H1 (cell line): ENCODE measurements around the gene TACC2. TPM values are rescaled to one million over a fixed set of nuclear protein-coding genes. Genes with fewer than 3 reads are reported as not detected.

ENCODE experiments used
- CTCF ChIA-PET: fragments of 300-600 bp; sonication (Branson Sonifier 250); formaldehyde crosslinking; loops from one replicate; lab custom pipeline; 2021; ENCODE audit not compliant: partially characterized antibody; lab: Charles Lee
- POLR2A ChIA-PET: fragments of 300-600 bp; sonication (Branson Sonifier 250); formaldehyde crosslinking; loops from one replicate; lab custom pipeline; 2021; ENCODE audit warnings: inconsistent platforms; ENCODE audit not compliant: partially characterized antibody; lab: Charles Lee
- DNase-seq, 2 experiments: peaks; one replicate each; pipeline versions ENCODE4 v3.0.0 to v3.0.0-alpha.2; 2010 to 2022; ENCODE audit warnings: low spot score in 2 of 2, low read depth in 1 of 2, mixed read lengths in 1 of 2
- FAIRE-seq: peaks from 2 replicates; lab custom pipeline; 2011; peaks lifted over from hg19 to GRCh38; lab: Jason Lieb, UNC
- H2AFZ ChIP-seq: 2 replicates; pipeline ENCODE4 v1.8.1; 2012; ENCODE audit warnings: low read length, inconsistent platforms
- H2AK5ac ChIP-seq: 2 replicates; pipeline ENCODE4 v1.6.1; 2013; ENCODE audit warnings: low read depth, low read length
- H2BK120ac ChIP-seq: replicated peaks from 2 replicates; pipeline ENCODE3; 2013; ENCODE audit warnings: low read depth, low read length, inconsistent platforms
- H2BK12ac ChIP-seq: 2 replicates; pipeline ENCODE4 v1.6.1; 2013; ENCODE audit warnings: low read depth, low read length
- H2BK15ac ChIP-seq: 2 replicates; pipeline ENCODE4 v1.6.1; 2013; ENCODE audit warnings: low read length
- H2BK20ac ChIP-seq: 2 replicates; pipeline ENCODE4 v1.6.1; 2013; ENCODE audit warnings: low read length
- H2BK5ac ChIP-seq: 2 replicates; pipeline ENCODE4 v1.6.1; 2013; ENCODE audit warnings: low read depth, low read length
- H3K14ac ChIP-seq: 2 replicates; pipeline ENCODE4 v1.6.1; 2013; ENCODE audit warnings: inconsistent platforms; ENCODE audit not compliant: insufficient read length
- H3K18ac ChIP-seq: 2 replicates; pipeline ENCODE4 v1.6.1; 2013; ENCODE audit warnings: low read length; ENCODE audit errors: extremely low read depth
- H3K23ac ChIP-seq: 2 replicates; pipeline ENCODE4 v1.6.1; 2013; ENCODE audit warnings: inconsistent platforms; ENCODE audit not compliant: insufficient read length
- H3K23me2 ChIP-seq: 2 replicates; pipeline ENCODE4 v1.6.1; 2013; ENCODE audit warnings: low read depth, low read length
- H3K27ac ChIP-seq: 2 replicates; pipeline ENCODE4 v1.6.1; 2011; ENCODE audit warnings: low read depth, low read length, inconsistent platforms
- H3K27me3 ChIP-seq, 4 experiments: replicated peaks in 1 of 4; 1 replicate in 1 of 4; 2 replicates in 3 of 4; pipeline versions ENCODE4 v1.6.1 to v1.8.1; 2011 to 2013; ENCODE audit warnings: low read length in 3 of 4, mild to moderate bottlenecking in 3 of 4, inconsistent platforms in 2 of 4, mixed read lengths in 2 of 4, moderate library complexity in 1 of 4; ENCODE audit not compliant: control insufficient read depth in 3 of 4, insufficient read depth in 3 of 4; ENCODE audit errors: extremely low read depth in 1 of 4
- H3K36me3 ChIP-seq, 4 experiments: 2 replicates each; pipeline versions ENCODE4 v1.6.1 to v1.8.1; 2011 to 2013; ENCODE audit warnings: mild to moderate bottlenecking in 4 of 4, low read length in 3 of 4, moderate library complexity in 2 of 4, control low read depth in 1 of 4, inconsistent platforms in 1 of 4; ENCODE audit not compliant: insufficient read depth in 4 of 4, control insufficient read depth in 2 of 4
- H3K4ac ChIP-seq: replicated peaks from 2 replicates; pipeline ENCODE3; 2013; ENCODE audit warnings: low read length, low read depth, mixed read lengths, inconsistent platforms; ENCODE audit not compliant: insufficient read length
- H3K4me1 ChIP-seq, 4 experiments: replicated peaks in 1 of 4; 1 replicate in 1 of 4; 2 replicates in 3 of 4; pipeline versions ENCODE4 v1.6.1 to v1.8.1; 2011 to 2013; ENCODE audit warnings: low read length in 3 of 4, inconsistent platforms in 2 of 4, mixed read lengths in 1 of 4; ENCODE audit not compliant: insufficient read depth in 4 of 4, control insufficient read depth in 3 of 4
- H3K4me2 ChIP-seq, 2 experiments: 2 replicates each; pipeline versions ENCODE4 v1.6.1 to v1.8.1; 2011 to 2013; ENCODE audit warnings: low read depth in 2 of 2, low read length in 2 of 2, control low read depth in 1 of 2, inconsistent platforms in 1 of 2, mild to moderate bottlenecking in 1 of 2; ENCODE audit not compliant: insufficient read depth in 1 of 2
- H3K4me3 ChIP-seq, 4 experiments: fragments of 200-600, 300-600 bp in 1 of 4; sonication (generic), shearing (Covaris generic), sonication (Bioruptor Twin) in 1 of 4; 2 replicates each; pipeline versions ENCODE4 v1.5.1 to v1.8.1; 2011 to 2016; ENCODE audit warnings: low read length in 4 of 4, low read depth in 3 of 4, control low read depth in 2 of 4, inconsistent platforms in 2 of 4, mild to moderate bottlenecking in 2 of 4, mixed read lengths in 1 of 4, moderate library complexity in 1 of 4; ENCODE audit not compliant: insufficient read depth in 2 of 4; ENCODE audit errors: extremely low read depth in 1 of 4
- H3K56ac ChIP-seq: replicated peaks from 2 replicates; pipeline ENCODE3; 2013; ENCODE audit warnings: low read depth, mild to moderate bottlenecking, mixed read lengths, low read length, inconsistent platforms; ENCODE audit not compliant: insufficient read length
- H3K79me1 ChIP-seq: 2 replicates; pipeline ENCODE4 v1.6.1; 2013; ENCODE audit warnings: low read depth, low read length, control low read depth
- H3K79me2 ChIP-seq, 2 experiments: 2 replicates each; pipeline versions ENCODE4 v1.6.1 to v1.8.1; 2012 to 2013; ENCODE audit warnings: low read length in 2 of 2, mild to moderate bottlenecking in 2 of 2, inconsistent platforms in 1 of 2; ENCODE audit not compliant: insufficient read depth in 2 of 2, control insufficient read depth in 1 of 2
- H3K9ac ChIP-seq, 4 experiments: replicated peaks in 1 of 4; 1 replicate in 1 of 4; 2 replicates in 3 of 4; pipeline versions ENCODE4 v1.6.1 to v1.8.1; 2011 to 2013; ENCODE audit warnings: low read depth in 3 of 4, low read length in 3 of 4, control low read depth in 2 of 4, mild to moderate bottlenecking in 2 of 4, moderate library complexity in 2 of 4, inconsistent platforms in 1 of 4; ENCODE audit errors: extremely low read depth in 1 of 4
- H3K9me3 ChIP-seq, 2 experiments: 2 replicates each; pipeline versions ENCODE4 v1.6.1 to v1.8.1; 2012 to 2013; ENCODE audit warnings: mild to moderate bottlenecking in 2 of 2, moderate library complexity in 2 of 2, control low read depth in 1 of 2, inconsistent platforms in 1 of 2, low read depth in 1 of 2, low read length in 1 of 2, mixed read lengths in 1 of 2; ENCODE audit not compliant: insufficient read depth in 2 of 2
- H4K20me1 ChIP-seq, 2 experiments: replicated peaks in 1 of 2; 2 replicates each; pipeline versions ENCODE3 to v1.8.1; 2011 to 2013; ENCODE audit warnings: inconsistent platforms in 2 of 2, low read length in 2 of 2, mild to moderate bottlenecking in 1 of 2; ENCODE audit not compliant: insufficient read depth in 2 of 2, control insufficient read depth in 1 of 2
- H4K5ac ChIP-seq: 2 replicates; pipeline ENCODE4 v1.6.1; 2013; ENCODE audit warnings: low read length, low read depth, mixed read lengths, inconsistent platforms; ENCODE audit not compliant: insufficient read length
- H4K8ac ChIP-seq: 2 replicates; pipeline ENCODE4 v1.8.0; 2013; ENCODE audit warnings: mild to moderate bottlenecking, moderate library complexity, low read length, inconsistent platforms; ENCODE audit not compliant: insufficient read depth; ENCODE audit errors: extremely low read depth
- H4K91ac ChIP-seq: replicated peaks from 2 replicates; pipeline ENCODE3; 2013; ENCODE audit warnings: low read length, mixed read lengths, inconsistent platforms; ENCODE audit not compliant: insufficient read length
- CBX5 ChIP-seq: fragments of 300-800, 300-1000 bp; sonication (generic); IDR thresholded peaks from 2 replicates; pipeline ENCODE4 v1.7.1; 2016; ENCODE audit warnings: antibody characterized with exemption, low read length, low read depth
- TEAD4 ChIP-seq: IDR thresholded peaks from 2 replicates; pipeline ENCODE4 v1.6.1; 2012; ENCODE audit warnings: low read depth, low read length, inconsistent platforms, mixed read lengths
- WGBS, 2 experiments: shearing (Covaris generic) in 1 of 2; methylation state at CpG; one replicate each; pipeline versions ENCODE4 v1.1.6 to v1.1.7; 2013 to 2015; ENCODE audit warnings: low lambda C conversion rate in 2 of 2, mixed read lengths in 2 of 2, inconsistent platforms in 1 of 2, low coverage in 1 of 2, missing lambda C conversion rate in 1 of 2; ENCODE audit not compliant: insufficient replicate concordance in 2 of 2, insufficient coverage in 1 of 2, insufficient read length in 1 of 2; ENCODE audit errors: extremely low coverage in 1 of 2, missing lambda C conversion rate in 1 of 2; 5-methylcytosine and 5-hydroxymethylcytosine counted together
- polyA plus RNA-seq, 7 experiments: library from polyadenylated mRNA; depleted of rRNA in 3 of 7; stranded (reverse) in 5 of 7; unstranded in 2 of 7; fragments of >200 nt in 5 of 7; fragments of 200-250 nt in 2 of 7; gene quantifications; 1 replicate in 5 of 7; 2 replicates in 1 of 7; 4 replicates in 1 of 7; pipeline versions ENCODE4 v1.2.1 to v1.2.3, GENCODE V29; 2011 to 2013; ENCODE audit warnings: missing spikeins in 2 of 7, mixed read lengths in 2 of 7
- total RNA-seq: library from RNA; stranded (reverse); fragmentation: NEBNext Ultra II Directional; extraction: Animal tissue kit (Norgen Biotek cat#: 25700); gene quantifications from 2 replicates; pipeline ENCODE4 v1.2.1, GENCODE V29; 2021

The TACC2 gene
- total and polyA plus RNA-seq, 2 of the 8 experiments (the other 6 are each of a cell fraction or from before 2014, with no cell fraction given), result 21.2 to 46.6 TPM

DNA sequence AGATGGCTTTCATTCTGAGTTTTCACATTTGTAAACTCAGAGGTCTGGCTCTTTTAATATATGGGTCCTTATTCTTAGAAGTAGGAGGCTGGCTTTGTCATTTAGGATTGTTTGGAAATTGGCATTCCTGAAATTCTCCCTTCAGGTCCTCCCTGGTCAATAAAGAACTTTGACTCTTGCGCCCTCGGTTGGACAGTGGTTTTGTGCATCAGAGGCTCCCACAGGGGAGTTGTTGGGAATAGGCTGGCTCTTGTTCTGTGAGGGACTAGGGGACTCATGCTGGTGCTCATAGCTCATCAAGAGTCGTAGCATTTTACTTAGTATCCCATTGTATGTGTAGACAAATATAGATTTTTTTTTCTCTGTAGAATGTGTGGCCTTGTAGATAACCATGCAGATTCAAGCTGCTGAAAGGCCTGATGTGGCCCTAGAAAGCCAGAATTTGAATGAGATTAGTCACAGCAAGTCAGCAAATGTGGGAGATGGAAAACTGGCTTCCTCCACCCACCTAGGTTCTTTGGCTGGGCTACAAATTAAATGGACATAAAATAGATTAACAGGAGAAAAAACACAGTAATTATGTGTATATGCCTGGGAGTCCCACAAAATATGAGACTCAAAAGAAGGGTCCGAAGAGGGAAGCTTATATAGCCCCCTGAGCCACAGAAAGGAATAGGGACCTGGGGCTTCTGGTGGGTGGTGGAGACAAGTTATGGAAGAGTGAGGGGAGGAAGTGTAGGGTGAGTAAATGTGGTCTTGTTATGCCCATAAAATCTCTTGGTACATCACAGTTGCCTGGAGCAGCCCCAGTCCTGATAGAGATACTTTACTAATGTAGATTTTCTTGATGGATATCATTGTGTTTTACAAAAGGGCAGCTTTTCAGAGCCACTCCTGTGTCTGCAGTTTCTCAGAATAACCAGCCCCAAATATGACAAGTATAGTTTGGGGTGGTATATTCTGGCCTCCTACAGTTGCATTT lies 187.6 kb downstream of the TACC2 start:
- Histone ChIP-seq H2BK12ac (peak overlapping the region; percentile 27; the same call in 1 of the 2 replicates), H3K79me1 (peaks cover 23% of the 10 kb centered on the region), H3K9ac (no peak overlapping the region), H3K23me2 (no peaks in the 10 kb centered on the region), H3K56ac (no peak overlapping the region), H3K79me2 (peaks cover 3 to 94% of the 10 kb centered on the region in 2 experiments; a peak in 3 of 4 replicates), H2BK15ac (no peak overlapping the region), H3K18ac (no peak overlapping the region), H4K91ac (no peak overlapping the region), H3K4me3 (no peak overlapping the region), H3K36me3 (no peaks in the 10 kb centered on the region), H2BK5ac (no peak overlapping the region), H4K5ac (no peak overlapping the region), H3K23ac (no peak overlapping the region), H3K4me2 (no peak overlapping the region), H2AFZ (no peak overlapping the region), H2BK20ac (peak overlapping the region; percentile 52; the same call in 1 of the 2 replicates), H2BK120ac (no peak overlapping the region), H3K27me3 (no peaks in the 10 kb centered on the region), H3K14ac (no peak overlapping the region), H4K8ac (no peak overlapping the region), H4K20me1 (peaks cover 10 to 23% of the 10 kb centered on the region in 2 experiments), H3K4ac (no peak overlapping the region), H3K9me3 (no peaks in the 10 kb centered on the region), H3K4me1 (peaks cover 21 to 54% (median 32%) of the 10 kb centered on the region in 4 experiments), H3K27ac (no peak overlapping the region), H2AK5ac (no peak overlapping the region; the same call in 1 of the 2 replicates)
- DNase-seq, result no peak
- CTCF ChIA-PET, result interaction anchor here (1.2 to 2.1 kb wide), 5 partner anchors 10 to 125 kb away, joined by 3 to 16 read pairs (median 5); no protein-coding TSS in a partner anchor
- 69% methylated on average over 4 of the region's 4 CpGs; no CpG with 5 or more reads in 1 of the 2 experiments for WGBS, 2 experiments
- TF ChIP-seq CBX5, result no peak
- TF ChIP-seq TEAD4, result peak; percentile 93
- POLR2A ChIA-PET, result interaction anchor here (0.6 to 21.8 kb wide), 2 partner anchors 9 to 39 kb away, joined by 3 to 237 read pairs; no protein-coding TSS in a partner anchor
- peak; percentile 32 for FAIRE-seq
